ENCODE measurements around the gene ZC3H12C.
"Not testable (repeated sequence)": the region's sequence is repeated elsewhere in the genome, so short reads cannot be mapped to it uniquely, and the experiment has no call there.

ZC3H12C gene

DNA sequence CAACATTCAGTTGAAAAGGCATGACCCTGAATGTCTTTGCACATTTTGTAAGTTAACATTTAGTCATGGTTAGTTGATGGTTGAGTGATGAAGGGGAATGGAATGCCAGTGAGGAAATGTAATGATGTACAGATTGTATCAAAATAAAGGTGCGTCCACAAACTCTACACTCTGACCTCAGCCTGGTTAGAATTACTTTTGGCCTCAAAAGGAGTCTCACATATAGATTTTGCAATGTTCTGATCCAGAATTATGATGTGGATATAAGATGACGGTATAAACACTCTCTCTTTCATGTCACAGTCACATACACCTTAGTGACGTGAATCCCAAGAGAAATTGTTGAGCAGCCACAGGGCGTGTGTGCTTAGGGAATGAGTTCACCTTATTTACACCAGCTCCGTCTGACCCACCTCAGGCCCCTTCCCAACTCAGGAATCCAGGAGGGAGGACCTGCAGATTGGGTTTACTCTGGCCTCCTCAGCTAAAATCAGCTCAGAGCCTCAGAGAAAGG, 103.1 kb downstream of the ZC3H12C start:
- Histone ChIP-seq H3K9me3 (no peaks in the 10 kb centered on the region), H3K4me3 (no peak overlapping the region), H3K4me1 (peaks cover 9% of the 10 kb centered on the region), H3K27me3 (ENCODE audit: low read depth) (no peaks in the 10 kb centered on the region), H3K36me3 (replicated peaks) (no peaks in the 10 kb centered on the region)
- in situ Hi-C loops (cut with MboI; ENCODE audit: low sequenced_read_pairs) = loop anchor here (25.0 kb wide), 1 partner anchor 234 kb away; no protein-coding TSS in a partner anchor
- no peak for DNase-seq (ENCODE audit: low spot score in 2 of 2)

DNA sequence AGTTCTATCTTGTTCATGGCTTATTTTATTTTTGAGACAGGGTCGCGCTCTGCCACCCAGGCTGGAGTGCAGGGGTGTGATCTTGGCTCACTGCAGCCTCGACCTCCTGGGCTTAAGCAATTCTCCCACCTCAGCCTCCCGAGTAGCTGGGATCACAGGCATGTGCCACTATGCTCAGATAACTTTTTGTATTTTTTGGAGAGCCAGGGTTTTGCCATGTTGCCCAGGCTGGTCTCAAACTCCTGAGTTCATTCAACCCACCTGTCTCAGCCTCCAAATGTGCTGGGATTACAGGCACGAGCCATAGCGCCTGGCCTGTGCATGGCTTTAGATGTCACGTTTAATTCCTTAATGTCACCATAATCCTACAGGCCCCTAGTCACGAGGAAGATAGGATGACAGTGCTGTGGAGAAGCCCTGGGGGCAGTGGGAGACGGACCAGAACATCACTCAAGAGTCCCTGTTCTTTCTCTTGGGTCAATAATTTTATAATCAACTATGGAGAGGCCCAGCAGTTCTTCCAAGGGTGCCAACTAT, 103.8 kb downstream of the ZC3H12C start:
- Histone ChIP-seq H3K9me3 (no peaks in the 10 kb centered on the region), H3K36me3 (replicated peaks) (no peaks in the 10 kb centered on the region), H3K4me3 (no peak overlapping the region), H3K27me3 (ENCODE audit: low read depth) (no peaks in the 10 kb centered on the region), H3K4me1 (peaks cover 9% of the 10 kb centered on the region)
- DNase-seq (ENCODE audit: low spot score in 2 of 2) = no peak
- in situ Hi-C loops (cut with MboI; ENCODE audit: low sequenced_read_pairs) = loop anchor here (25.0 kb wide), 1 partner anchor 235 kb away; no protein-coding TSS in a partner anchor

- Histone ChIP-seq H3K9me3 (no peaks in the 10 kb centered on the region), H3K36me3 (replicated peaks) (no peaks in the 10 kb centered on the region), H3K4me3 (no peak overlapping the region), H3K4me1 (peaks cover 9% of the 10 kb centered on the region), H3K27me3 (ENCODE audit: low read depth) (no peaks in the 10 kb centered on the region)
- no peak for DNase-seq (ENCODE audit: low spot score in 2 of 2)
- in situ Hi-C loops (cut with MboI; ENCODE audit: low sequenced_read_pairs) = loop anchor here (25.0 kb wide), 1 partner anchor 236 kb away; no protein-coding TSS in a partner anchor
These were observed 105.0 kb downstream of the ZC3H12C start for GRCh38 chr11:110198031-110198729.

GRCh38 chr11:110199184-110199981, 106.2 kb downstream of the ZC3H12C start:
- peaks cover 9% of the 10 kb centered on the region for H3K4me1 ChIP-seq
- peak; percentile 67 to 80 for DNase-seq (ENCODE audit: low spot score in 2 of 2)
- no peak overlapping the region for H3K4me3 ChIP-seq
- H3K9me3 ChIP-seq = no peaks in the 10 kb centered on the region
- in situ Hi-C loops (cut with MboI; ENCODE audit: low sequenced_read_pairs) = loop anchor here (25.0 kb wide), 1 partner anchor 237 kb away; no protein-coding TSS in a partner anchor
- H3K36me3 ChIP-seq (replicated peaks) = no peaks in the 10 kb centered on the region
- no peaks in the 10 kb centered on the region for H3K27me3 ChIP-seq (ENCODE audit: low read depth)

GRCh38 chr11:110200241-110200640, 107.0 kb downstream of the ZC3H12C start:
- in situ Hi-C loops (cut with MboI; ENCODE audit: low sequenced_read_pairs) = loop anchor here (5.0 to 10.0 kb wide), 2 partner anchors 172 to 235 kb away; no protein-coding TSS in a partner anchor
- DNase-seq (ENCODE audit: low spot score in 2 of 2) = no peak
- H3K36me3 ChIP-seq (replicated peaks) = no peaks in the 10 kb centered on the region
- no peak overlapping the region for H3K4me3 ChIP-seq
- H3K9me3 ChIP-seq = no peaks in the 10 kb centered on the region
- no peaks in the 10 kb centered on the region for H3K27me3 ChIP-seq (ENCODE audit: low read depth)
- peaks cover 9% of the 10 kb centered on the region for H3K4me1 ChIP-seq

GRCh38 chr11:110200836-110201235, 107.6 kb downstream of the ZC3H12C start:
- Histone ChIP-seq H3K27me3 (ENCODE audit: low read depth) (peaks cover 3% of the 10 kb centered on the region; the same call in 1 of the 2 replicates), H3K36me3 (replicated peaks) (no peaks in the 10 kb centered on the region), H3K4me3 (no peak overlapping the region), H3K4me1 (peaks cover 9% of the 10 kb centered on the region), H3K9me3 (no peaks in the 10 kb centered on the region)
- DNase-seq (ENCODE audit: low spot score in 2 of 2) = no peak
- in situ Hi-C loops (cut with MboI; ENCODE audit: low sequenced_read_pairs) = loop anchor here (5.0 to 10.0 kb wide), 2 partner anchors 171 to 234 kb away; no protein-coding TSS in a partner anchor

DNA sequence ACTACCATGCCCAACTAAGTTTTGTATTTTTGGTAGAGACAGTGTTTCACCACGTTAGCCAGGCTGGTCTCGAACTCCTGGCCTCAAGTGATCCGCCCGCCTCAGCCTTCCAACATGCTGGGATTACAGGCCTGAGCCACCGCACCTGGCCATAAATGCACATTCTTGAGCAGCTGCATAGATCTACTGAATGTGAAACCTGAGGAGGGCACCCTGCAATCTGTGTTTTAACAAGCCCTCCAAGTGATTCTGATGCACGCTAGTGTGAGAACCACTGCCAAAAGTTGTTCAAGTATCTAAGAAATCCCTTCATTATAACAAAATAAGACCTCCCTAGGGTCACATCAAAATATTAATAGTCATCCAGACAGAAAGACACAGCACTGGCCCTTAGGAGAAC, 113.9 kb downstream of the ZC3H12C start:
- Histone ChIP-seq H3K4me3 (no peak overlapping the region), H3K4me1 (peaks cover 7% of the 10 kb centered on the region), H3K27me3 (ENCODE audit: low read depth) (peaks cover 3% of the 10 kb centered on the region; the same call in 1 of the 2 replicates), H3K9me3 (no peaks in the 10 kb centered on the region), H3K36me3 (replicated peaks) (no peaks in the 10 kb centered on the region)
- in situ Hi-C loops (cut with MboI; ENCODE audit: low sequenced_read_pairs) = loop anchor here (10.0 kb wide), 1 partner anchor 228 kb away; no protein-coding TSS in a partner anchor
- no peak for DNase-seq (ENCODE audit: low spot score in 2 of 2)

- not testable (repeated sequence) for H3K36me3 ChIP-seq (replicated peaks); H3K27me3 ChIP-seq (ENCODE audit: low read depth); H3K4me1 ChIP-seq; H3K9me3 ChIP-seq
- in situ Hi-C loops (cut with MboI; ENCODE audit: low sequenced_read_pairs) = loop anchor here (10.0 kb wide), 1 partner anchor 226 kb away; no protein-coding TSS in a partner anchor
- peak in 1 of 2 experiments; percentile 63 for DNase-seq (ENCODE audit: low spot score in 2 of 2)
- peak overlapping the region; percentile 40 for H3K4me3 ChIP-seq
These were observed 115.6 kb downstream of the ZC3H12C start for GRCh38 chr11:110208678-110209312.

GRCh38 chr11:110209313-110209694, 116.1 kb downstream of the ZC3H12C start:
- DNase-seq (ENCODE audit: low spot score in 2 of 2) = peak in 1 of 2 experiments; percentile 78
- not testable (repeated sequence) for H3K27me3 ChIP-seq (ENCODE audit: low read depth); H3K9me3 ChIP-seq; H3K4me1 ChIP-seq; H3K36me3 ChIP-seq (replicated peaks)
- H3K4me3 ChIP-seq = peak overlapping the region; percentile 40
- in situ Hi-C loops (cut with MboI; ENCODE audit: low sequenced_read_pairs) = loop anchor here (10.0 kb wide), 1 partner anchor 225 kb away; no protein-coding TSS in a partner anchor

DNA sequence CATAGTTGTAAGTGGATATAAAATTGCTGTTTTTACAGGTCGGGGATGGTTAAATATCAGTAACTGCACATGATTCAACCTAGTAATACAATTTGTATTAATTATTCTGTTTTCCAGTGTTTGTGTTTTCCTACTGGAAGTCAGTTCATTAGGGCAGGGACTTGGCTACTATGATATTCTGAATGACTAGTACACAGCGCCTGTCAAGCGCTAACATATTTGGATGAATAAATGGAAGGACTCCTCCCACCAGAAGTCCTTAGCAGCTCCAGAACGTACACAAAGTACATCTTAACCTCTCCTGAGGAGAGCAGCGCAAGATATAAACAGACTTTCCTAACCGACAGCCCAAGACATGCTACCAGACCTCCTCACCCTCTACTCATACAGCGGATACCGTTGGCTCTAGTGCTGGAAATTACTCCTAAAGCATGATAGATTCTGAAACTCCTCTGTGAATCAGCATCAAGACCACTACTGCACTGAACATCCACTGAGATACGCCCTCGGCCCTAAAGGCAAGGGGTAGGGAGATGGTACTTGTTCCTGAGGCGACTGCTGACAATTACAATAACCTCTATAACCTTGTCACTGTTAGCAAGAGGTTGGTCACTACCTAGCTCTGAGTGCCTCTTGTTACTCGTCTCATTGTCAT, 124.2 kb downstream of the ZC3H12C start:
- no peak for DNase-seq (ENCODE audit: low spot score in 2 of 2)
- no peaks in the 10 kb centered on the region for H3K27me3 ChIP-seq (ENCODE audit: low read depth)
- no peaks in the 10 kb centered on the region for H3K9me3 ChIP-seq
- H3K4me1 ChIP-seq = no peaks in the 10 kb centered on the region
- in situ Hi-C loops (cut with MboI; ENCODE audit: low sequenced_read_pairs) = no loop called here
- H3K36me3 ChIP-seq (replicated peaks) = no peaks in the 10 kb centered on the region
- no peak overlapping the region for H3K4me3 ChIP-seq

DNA sequence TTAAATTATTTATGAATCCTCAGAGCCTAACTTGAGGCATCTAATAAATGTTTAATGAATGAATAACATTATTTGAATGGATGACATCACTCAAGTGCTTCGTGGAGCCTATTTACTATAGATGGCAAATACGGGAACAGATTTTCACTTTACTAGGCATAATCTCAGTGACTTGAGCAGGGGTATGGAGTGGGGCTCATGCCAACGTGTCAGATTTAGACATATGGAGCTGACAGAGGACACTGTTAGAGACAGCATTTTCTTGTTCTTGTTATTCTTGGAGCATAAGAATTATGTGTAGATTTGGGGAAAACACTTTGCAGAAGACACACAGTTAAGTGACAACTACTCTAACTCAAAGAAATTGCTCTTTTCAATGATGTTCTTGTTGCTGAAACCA, 124.7 kb downstream of the ZC3H12C start:
- no peaks in the 10 kb centered on the region for H3K4me1 ChIP-seq
- no peak overlapping the region for H3K4me3 ChIP-seq
- in situ Hi-C loops (cut with MboI; ENCODE audit: low sequenced_read_pairs) = no loop called here
- H3K9me3 ChIP-seq = no peaks in the 10 kb centered on the region
- no peak for DNase-seq (ENCODE audit: low spot score in 2 of 2)
- H3K36me3 ChIP-seq (replicated peaks) = no peaks in the 10 kb centered on the region
- H3K27me3 ChIP-seq (ENCODE audit: low read depth) = no peaks in the 10 kb centered on the region

DNA sequence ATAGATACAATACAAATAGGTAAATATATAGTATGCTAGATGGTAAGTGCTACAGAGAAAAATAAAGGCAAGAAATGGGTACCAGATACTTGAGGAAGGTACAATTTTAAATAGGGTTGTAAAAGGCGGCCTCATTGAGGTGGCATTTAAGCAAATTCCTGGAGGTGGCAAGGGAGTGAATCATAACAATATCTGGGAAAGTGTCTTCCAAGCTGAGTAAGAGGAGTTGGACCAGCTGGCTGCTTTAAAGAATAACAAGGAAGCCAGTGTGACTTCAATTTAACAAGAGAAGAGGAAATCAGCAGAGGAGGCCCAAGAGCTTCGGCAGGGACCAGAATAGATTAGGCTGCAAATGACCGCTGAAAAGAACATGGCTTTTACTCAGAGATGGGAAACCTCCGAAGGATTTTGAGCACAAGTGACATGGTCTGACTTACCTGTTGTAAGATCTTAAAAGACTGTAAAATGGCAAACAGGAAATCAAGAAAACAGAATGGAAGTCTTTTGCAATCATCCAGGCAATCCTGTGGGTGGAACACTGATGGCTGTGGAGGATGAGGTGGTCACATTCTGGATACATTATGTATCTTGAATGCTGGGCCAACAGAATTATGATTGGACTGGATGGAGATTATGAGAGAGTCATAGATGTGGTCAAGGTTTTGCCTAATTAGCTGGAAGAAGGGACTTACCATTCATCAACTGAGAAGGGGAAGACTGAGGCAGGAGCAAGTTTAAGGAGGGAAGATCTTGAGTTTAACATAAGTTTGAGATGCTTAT, 126.0 kb downstream of the ZC3H12C start:
- H3K27me3 ChIP-seq (ENCODE audit: low read depth) = no peaks in the 10 kb centered on the region
- in situ Hi-C loops (cut with MboI; ENCODE audit: low sequenced_read_pairs) = no loop called here
- no peaks in the 10 kb centered on the region for H3K9me3 ChIP-seq
- H3K36me3 ChIP-seq (replicated peaks) = no peaks in the 10 kb centered on the region
- no peak for DNase-seq (ENCODE audit: low spot score in 2 of 2)
- no peaks in the 10 kb centered on the region for H3K4me1 ChIP-seq
- H3K4me3 ChIP-seq = no peak overlapping the region
